GM23338 (cell line): Measurements from ENCODE around the gene MAPK1. TPM values are rescaled to one million over a fixed set of nuclear protein-coding genes. Genes with fewer than 3 reads are reported as not detected.
"Not testable (repeated sequence)": the region's sequence is repeated elsewhere in the genome, so short reads cannot be mapped to it uniquely, and the experiment has no call there.

Experiments used
- ATAC-seq: fragments of 200-7000 bp; cut with Tn5 transposase; 3 replicates; pipeline ENCODE4 v1.9.1; 2020
- DNase-seq: peaks from one replicate; pipeline ENCODE4 v3.0.0-alpha.2; 2015; ENCODE audit warnings: low spot score
- H2AFZ ChIP-seq: fragments of 200-600 bp; sonication (generic); 2 replicates; pipeline ENCODE4 v1.8.0; 2016; ENCODE audit warnings: antibody characterized with exemption, mild to moderate bottlenecking, moderate library complexity
- H3F3A ChIP-seq: fragments of 200-600 bp; sonication (generic); replicated peaks from 2 replicates; pipeline ENCODE4 v1.8.0; 2017; ENCODE audit warnings: antibody characterized with exemption, mixed run types, low read depth
- H3K27ac ChIP-seq: fragments of 200-600 bp; sonication (generic); 2 replicates; pipeline ENCODE4 v1.6.1; 2016; ENCODE audit warnings: low read depth
- H3K27me3 ChIP-seq: fragments of 200-600 bp; sonication (generic); 2 replicates; pipeline ENCODE4 v1.8.0; 2016; ENCODE audit warnings: mild to moderate bottlenecking, mixed run types, moderate library complexity; ENCODE audit not compliant: insufficient read depth
- H3K36me3 ChIP-seq: fragments of 200-600 bp; sonication (generic); 2 replicates; pipeline ENCODE4 v1.8.0; 2016; ENCODE audit warnings: mild to moderate bottlenecking; ENCODE audit not compliant: insufficient read depth
- H3K4me1 ChIP-seq: fragments of 200-600 bp; sonication (generic); 2 replicates; pipeline ENCODE4 v1.8.0; 2016; ENCODE audit warnings: mild to moderate bottlenecking, moderate library complexity; ENCODE audit not compliant: insufficient read depth
- H3K4me2 ChIP-seq: fragments of 200-600 bp; sonication (generic); 2 replicates; pipeline ENCODE4 v1.7.1; 2017; ENCODE audit warnings: mixed run types
- H3K4me3 ChIP-seq: fragments of 200-600 bp; sonication (generic); 2 replicates; pipeline ENCODE4 v1.6.1; 2016; ENCODE audit warnings: mixed run types
- H3K79me2 ChIP-seq: fragments of 200-600 bp; sonication (generic); replicated peaks from 2 replicates; pipeline ENCODE4 v1.8.0; 2017; ENCODE audit warnings: mild to moderate bottlenecking; ENCODE audit not compliant: insufficient read depth
- H3K9me2 ChIP-seq: fragments of 200-600 bp; sonication (generic); 2 replicates; pipeline ENCODE4 v1.8.0; 2017; ENCODE audit not compliant: insufficient read depth
- H4K20me1 ChIP-seq: fragments of 200-600 bp; sonication (generic); replicated peaks from 2 replicates; pipeline ENCODE4 v1.8.0; 2017; ENCODE audit warnings: mild to moderate bottlenecking; ENCODE audit not compliant: insufficient read depth
- H3K27ac Mint-ChIP-seq: 2 replicates; pipeline ENCODE4 v1.8.0; 2020; ENCODE audit warnings: inconsistent platforms, mild to moderate bottlenecking, moderate library complexity, mixed read lengths
- H3K27me3 Mint-ChIP-seq: 3 replicates; pipeline ENCODE4 v1.8.0; 2022; ENCODE audit warnings: low read depth, mild to moderate bottlenecking, moderate library complexity, mixed read lengths, inconsistent platforms; ENCODE audit not compliant: insufficient read depth, poor library complexity
- H3K36me3 Mint-ChIP-seq: 3 replicates; pipeline ENCODE4 v1.8.0; 2021; ENCODE audit warnings: low read depth, mild to moderate bottlenecking, inconsistent platforms, moderate library complexity, mixed read lengths
- H3K4me1 Mint-ChIP-seq: 3 replicates; pipeline ENCODE4 v1.8.0; 2020; ENCODE audit warnings: mild to moderate bottlenecking, inconsistent platforms, mixed read lengths
- H3K4me3 Mint-ChIP-seq: 3 replicates; pipeline ENCODE4 v1.8.0; 2021; ENCODE audit warnings: moderate library complexity, mild to moderate bottlenecking, inconsistent platforms, mixed read lengths
- H3K9me3 Mint-ChIP-seq: 3 replicates; pipeline ENCODE4 v1.8.0; 2020; ENCODE audit warnings: moderate library complexity, mild to moderate bottlenecking, inconsistent platforms, mixed read lengths
- CREB1 ChIP-seq: fragments of 250-450 bp; sonication (Bioruptor Pico); IDR thresholded peaks from 2 replicates; pipeline ENCODE4 v1.5.0; 2020; ENCODE audit warnings: low read depth, mild to moderate bottlenecking, moderate library complexity
- EZH2phosphoT487 ChIP-seq: fragments of 200-600 bp; sonication (generic); IDR thresholded peaks from one replicate; pipeline ENCODE4 v1.8.1; 2018; ENCODE audit warnings: antibody characterized with exemption; ENCODE audit not compliant: unreplicated experiment
- JUNB ChIP-seq: IDR thresholded peaks from one replicate; pipeline ENCODE4 v1.6.1; 2016; ENCODE audit warnings: antibody characterized with exemption; ENCODE audit not compliant: unreplicated experiment
- STAT1 ChIP-seq: IDR thresholded peaks from one replicate; pipeline ENCODE4 v1.6.1; 2016; ENCODE audit warnings: antibody characterized with exemption; ENCODE audit not compliant: unreplicated experiment
- polyA plus RNA-seq: library from polyadenylated mRNA; unstranded; fragments of >200 nt; fragmentation: Nextera tagmentation; extraction: Ambion mirVana; gene quantifications from 2 replicates; pipeline ENCODE4 v1.2.1, GENCODE V29; 2016
- total RNA-seq: library from RNA; depleted of rRNA; stranded (reverse); fragments of >200 nt; shearing (Covaris generic); gene quantifications from 2 replicates; pipeline ENCODE4 v1.2.3, GENCODE V29; 2014
- TF ChIP-seq, protein P1 (sequence below): IDR thresholded peaks from one replicate; pipeline ENCODE4 v1.6.1; 2018; ENCODE audit warnings: antibody characterized with exemption; ENCODE audit not compliant: unreplicated experiment
- TF ChIP-seq, protein P2 (sequence below): IDR thresholded peaks from 2 replicates; pipeline ENCODE4 v1.6.1; 2016; ENCODE audit warnings: antibody characterized with exemption

The MAPK1 gene
- total and polyA plus RNA-seq, 2 experiments from 2014 or later = 17.4 to 77.5 TPM

- TF ChIP-seq, protein P1, sequence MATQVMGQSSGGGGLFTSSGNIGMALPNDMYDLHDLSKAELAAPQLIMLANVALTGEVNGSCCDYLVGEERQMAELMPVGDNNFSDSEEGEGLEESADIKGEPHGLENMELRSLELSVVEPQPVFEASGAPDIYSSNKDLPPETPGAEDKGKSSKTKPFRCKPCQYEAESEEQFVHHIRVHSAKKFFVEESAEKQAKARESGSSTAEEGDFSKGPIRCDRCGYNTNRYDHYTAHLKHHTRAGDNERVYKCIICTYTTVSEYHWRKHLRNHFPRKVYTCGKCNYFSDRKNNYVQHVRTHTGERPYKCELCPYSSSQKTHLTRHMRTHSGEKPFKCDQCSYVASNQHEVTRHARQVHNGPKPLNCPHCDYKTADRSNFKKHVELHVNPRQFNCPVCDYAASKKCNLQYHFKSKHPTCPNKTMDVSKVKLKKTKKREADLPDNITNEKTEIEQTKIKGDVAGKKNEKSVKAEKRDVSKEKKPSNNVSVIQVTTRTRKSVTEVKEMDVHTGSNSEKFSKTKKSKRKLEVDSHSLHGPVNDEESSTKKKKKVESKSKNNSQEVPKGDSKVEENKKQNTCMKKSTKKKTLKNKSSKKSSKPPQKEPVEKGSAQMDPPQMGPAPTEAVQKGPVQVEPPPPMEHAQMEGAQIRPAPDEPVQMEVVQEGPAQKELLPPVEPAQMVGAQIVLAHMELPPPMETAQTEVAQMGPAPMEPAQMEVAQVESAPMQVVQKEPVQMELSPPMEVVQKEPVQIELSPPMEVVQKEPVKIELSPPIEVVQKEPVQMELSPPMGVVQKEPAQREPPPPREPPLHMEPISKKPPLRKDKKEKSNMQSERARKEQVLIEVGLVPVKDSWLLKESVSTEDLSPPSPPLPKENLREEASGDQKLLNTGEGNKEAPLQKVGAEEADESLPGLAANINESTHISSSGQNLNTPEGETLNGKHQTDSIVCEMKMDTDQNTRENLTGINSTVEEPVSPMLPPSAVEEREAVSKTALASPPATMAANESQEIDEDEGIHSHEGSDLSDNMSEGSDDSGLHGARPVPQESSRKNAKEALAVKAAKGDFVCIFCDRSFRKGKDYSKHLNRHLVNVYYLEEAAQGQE = no peak
- TF ChIP-seq EZH2phosphoT487 (no peak), CREB1 (CRISPR knock-in tag) (no peak), JUNB (no peak)
- TF ChIP-seq, protein P2, sequence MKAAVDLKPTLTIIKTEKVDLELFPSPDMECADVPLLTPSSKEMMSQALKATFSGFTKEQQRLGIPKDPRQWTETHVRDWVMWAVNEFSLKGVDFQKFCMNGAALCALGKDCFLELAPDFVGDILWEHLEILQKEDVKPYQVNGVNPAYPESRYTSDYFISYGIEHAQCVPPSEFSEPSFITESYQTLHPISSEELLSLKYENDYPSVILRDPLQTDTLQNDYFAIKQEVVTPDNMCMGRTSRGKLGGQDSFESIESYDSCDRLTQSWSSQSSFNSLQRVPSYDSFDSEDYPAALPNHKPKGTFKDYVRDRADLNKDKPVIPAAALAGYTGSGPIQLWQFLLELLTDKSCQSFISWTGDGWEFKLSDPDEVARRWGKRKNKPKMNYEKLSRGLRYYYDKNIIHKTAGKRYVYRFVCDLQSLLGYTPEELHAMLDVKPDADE = no peak
Measured at GRCh38 chr22:21745948-21746347, 121.5 kb downstream of the MAPK1 start (continued).

- H3K4me1 ChIP-seq, ATAC-seq, H2AFZ ChIP-seq, H3K36me3 ChIP-seq, H3K27me3 ChIP-seq, H3K27me3 Mint-ChIP-seq, H3K79me2 ChIP-seq, H3K4me3 Mint-ChIP-seq, H3K4me1 Mint-ChIP-seq, H4K20me1 ChIP-seq, H3K9me2 ChIP-seq, H3K4me2 ChIP-seq, DNase-seq, H3K9me3 Mint-ChIP-seq, H3K4me3 ChIP-seq, H3K36me3 Mint-ChIP-seq, H3K27ac ChIP-seq, H3F3A ChIP-seq, H3K27ac Mint-ChIP-seq: not testable (repeated sequence)
Measured at GRCh38 chr22:21744917-21745316, 122.5 kb downstream of the MAPK1 start.

- Histone ChIP-seq H3K27ac (no peak overlapping the region), H3K27me3 (peaks cover 13% of the 10 kb centered on the region), H3K9me2 (no peaks in the 10 kb centered on the region), H3K79me2 (no peaks in the 10 kb centered on the region), H4K20me1 (no peaks in the 10 kb centered on the region), H3K36me3 (no peaks in the 10 kb centered on the region), H3K4me2 (no peak overlapping the region), H3F3A (no peaks in the 10 kb centered on the region), H3K4me3 (no peak overlapping the region), H2AFZ (no peak overlapping the region), H3K4me1 (peaks cover 8% of the 10 kb centered on the region; the same call in 1 of the 2 replicates)
- DNase-seq (no peak), ATAC-seq (no peak)
- no peaks in the 10 kb centered on the region; the same call in 2 of the 3 replicates for H3K36me3 Mint-ChIP-seq
- H3K4me3 Mint-ChIP-seq = no peak overlapping the region
- no peak overlapping the region for H3K27ac Mint-ChIP-seq
- no peaks in the 10 kb centered on the region for H3K9me3 Mint-ChIP-seq
- peaks cover 10% of the 10 kb centered on the region; the same call in 2 of the 3 replicates for H3K4me1 Mint-ChIP-seq
- H3K27me3 Mint-ChIP-seq = peaks cover 21% of the 10 kb centered on the region
- TF ChIP-seq CREB1 (CRISPR knock-in tag) (no peak), STAT1 (no peak)
- TF ChIP-seq, protein P1 = no peak
Measured at GRCh38 chr22:21741790-21742189, 125.7 kb downstream of the MAPK1 start.
